Choroid plexus epithelial cell (primary cell): ENCODE data around the gene ANK3.

Experiments used
- DNase-seq: peaks from one replicate; pipeline ENCODE4 v3.0.0-alpha.2; 2010; ENCODE audit warnings: low read depth
- H3K4me3 ChIP-seq: 2 replicates; pipeline ENCODE4 v1.5.1; 2011; ENCODE audit warnings: low read depth, mild to moderate bottlenecking, control low read depth, low read length, moderate library complexity
- TF ChIP-seq, protein P1 (sequence below): conservative IDR thresholded peaks from 2 replicates; pipeline ENCODE4 v1.5.1; 2011; ENCODE audit warnings: low read depth, mild to moderate bottlenecking, control low read depth, inconsistent platforms, low read length, moderate library complexity

ANK3 gene

DNA sequence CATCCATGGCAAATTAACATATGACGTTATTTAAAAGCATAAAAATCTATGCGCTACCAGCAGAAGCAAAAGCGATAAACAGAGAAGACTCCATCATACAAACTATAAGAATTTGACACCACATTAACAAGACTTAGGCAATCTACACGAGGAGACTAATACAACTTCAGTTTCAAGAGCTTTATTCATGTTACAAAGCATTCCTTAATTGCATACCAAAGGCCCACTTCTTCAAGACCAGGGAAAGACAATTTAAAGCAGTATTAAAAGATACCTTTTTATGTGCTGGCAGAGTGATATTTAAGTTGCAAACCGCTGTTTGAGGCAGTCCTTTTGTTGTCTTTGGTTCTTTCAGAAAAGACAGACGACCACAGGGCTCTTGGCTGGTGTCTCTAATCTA is 307.3 kb downstream of the ANK3 start:
- H3K4me3 ChIP-seq = no peak overlapping the region
- TF ChIP-seq, protein P1, sequence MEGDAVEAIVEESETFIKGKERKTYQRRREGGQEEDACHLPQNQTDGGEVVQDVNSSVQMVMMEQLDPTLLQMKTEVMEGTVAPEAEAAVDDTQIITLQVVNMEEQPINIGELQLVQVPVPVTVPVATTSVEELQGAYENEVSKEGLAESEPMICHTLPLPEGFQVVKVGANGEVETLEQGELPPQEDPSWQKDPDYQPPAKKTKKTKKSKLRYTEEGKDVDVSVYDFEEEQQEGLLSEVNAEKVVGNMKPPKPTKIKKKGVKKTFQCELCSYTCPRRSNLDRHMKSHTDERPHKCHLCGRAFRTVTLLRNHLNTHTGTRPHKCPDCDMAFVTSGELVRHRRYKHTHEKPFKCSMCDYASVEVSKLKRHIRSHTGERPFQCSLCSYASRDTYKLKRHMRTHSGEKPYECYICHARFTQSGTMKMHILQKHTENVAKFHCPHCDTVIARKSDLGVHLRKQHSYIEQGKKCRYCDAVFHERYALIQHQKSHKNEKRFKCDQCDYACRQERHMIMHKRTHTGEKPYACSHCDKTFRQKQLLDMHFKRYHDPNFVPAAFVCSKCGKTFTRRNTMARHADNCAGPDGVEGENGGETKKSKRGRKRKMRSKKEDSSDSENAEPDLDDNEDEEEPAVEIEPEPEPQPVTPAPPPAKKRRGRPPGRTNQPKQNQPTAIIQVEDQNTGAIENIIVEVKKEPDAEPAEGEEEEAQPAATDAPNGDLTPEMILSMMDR = no peak
- DNase-seq = no peak

DNA sequence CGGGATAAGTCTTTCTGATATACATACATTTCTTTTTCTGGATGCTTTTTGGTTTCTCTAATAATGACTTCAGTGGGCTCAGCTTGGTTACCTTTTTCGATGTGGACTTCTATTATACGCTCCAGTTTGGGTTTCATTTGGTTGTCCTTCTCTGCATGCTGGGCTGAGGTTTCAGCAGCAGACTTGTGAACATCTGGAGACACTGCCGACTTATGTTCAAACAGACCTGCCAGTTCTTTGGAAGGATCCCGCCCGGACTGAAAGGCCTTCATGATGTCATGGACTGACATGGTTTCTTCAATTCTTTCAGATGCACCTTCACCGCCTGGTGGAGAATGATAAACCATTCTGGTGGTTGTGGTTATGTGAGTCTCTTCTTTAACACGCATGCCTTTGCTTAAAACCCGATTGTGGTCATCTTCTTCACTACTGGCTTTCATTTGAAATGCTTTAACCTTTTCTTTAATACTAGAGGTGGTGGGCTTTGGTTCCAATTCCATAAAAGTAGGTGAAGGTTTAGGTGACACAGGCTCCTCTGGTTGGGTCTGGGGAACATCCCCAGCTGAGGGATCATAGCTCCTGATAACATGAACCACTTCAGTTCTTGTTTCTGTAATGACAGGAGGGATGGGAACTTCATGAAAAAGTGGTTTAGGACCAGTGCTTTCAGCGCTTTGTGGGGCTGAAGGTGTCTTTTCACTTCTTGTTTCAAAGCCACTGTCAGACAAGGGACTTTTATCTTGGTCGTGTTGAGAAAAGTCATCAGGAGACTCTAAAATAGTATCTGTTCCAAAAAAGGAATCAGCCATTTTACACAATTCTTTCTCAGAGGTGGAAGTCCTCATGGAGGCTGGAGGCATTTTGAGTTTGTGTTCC is 315.7 kb downstream of the ANK3 start:
- TF ChIP-seq, protein P1 = no peak
- H3K4me3 ChIP-seq = no peak overlapping the region
- no peak for DNase-seq

DNA sequence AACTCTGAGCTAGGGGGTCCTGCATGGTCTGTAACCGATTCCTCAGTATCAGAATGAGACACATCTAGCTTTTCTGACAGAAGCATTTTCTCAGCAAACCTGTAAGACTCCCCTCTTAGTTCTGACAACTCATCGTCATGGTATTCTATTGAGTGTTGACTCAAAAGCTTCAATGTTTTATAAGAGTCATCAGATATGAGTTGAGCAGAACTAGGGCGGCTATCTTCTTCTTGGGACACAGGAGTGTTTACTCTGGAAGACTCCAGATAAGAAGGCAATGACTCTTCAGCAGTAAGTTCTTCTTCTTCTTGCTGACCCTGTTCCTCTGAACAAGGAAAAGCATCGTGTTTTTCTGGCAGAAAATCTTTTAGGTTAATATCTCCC is 316.3 kb downstream of the ANK3 start:
- TF ChIP-seq, protein P1 = no peak
- no peak overlapping the region for H3K4me3 ChIP-seq
- DNase-seq = peak; percentile 6

DNA sequence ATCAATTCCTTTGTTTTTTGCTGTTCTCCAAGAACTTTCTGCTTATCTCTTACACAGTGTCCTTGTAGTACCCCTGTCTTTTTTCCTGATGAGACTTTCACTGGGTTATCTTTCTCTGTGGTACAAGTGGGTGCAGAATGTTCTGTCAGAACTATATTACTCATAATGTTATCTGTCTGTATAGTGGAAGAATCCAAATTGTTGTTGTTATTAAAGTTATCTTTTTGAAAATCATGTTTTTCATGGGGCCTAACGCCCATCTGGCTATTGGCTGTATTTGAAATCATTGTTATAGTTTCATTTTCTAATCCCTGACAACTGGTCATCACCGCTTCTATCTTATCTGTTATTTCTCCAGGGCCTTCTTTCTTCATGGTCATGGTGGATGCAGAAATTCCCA is 320.4 kb downstream of the ANK3 start:
- H3K4me3 ChIP-seq = no peak overlapping the region
- TF ChIP-seq, protein P1 = no peak
- DNase-seq = no peak

DNA sequence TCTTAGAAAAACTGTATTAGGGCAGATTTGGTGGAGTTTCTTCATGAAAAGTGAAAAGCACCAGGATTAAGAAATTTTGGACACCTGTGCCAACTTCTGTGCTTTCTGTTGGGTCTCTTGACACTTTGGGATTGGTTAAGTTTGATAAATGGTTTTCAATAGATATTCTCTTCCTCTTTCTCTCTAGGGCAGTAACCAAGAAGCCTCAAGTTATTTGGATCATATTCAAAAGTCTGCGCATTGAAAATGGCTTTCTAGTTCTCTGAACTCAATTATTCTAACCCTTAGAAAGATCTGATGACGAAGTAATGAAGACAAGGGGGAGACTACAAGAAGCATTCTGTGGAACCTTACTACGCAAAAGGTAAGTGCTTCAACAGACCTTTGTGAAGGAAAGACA is 339.3 kb downstream of the ANK3 start:
- TF ChIP-seq, protein P1 = no peak
- no peak overlapping the region for H3K4me3 ChIP-seq
- DNase-seq = no peak

DNA sequence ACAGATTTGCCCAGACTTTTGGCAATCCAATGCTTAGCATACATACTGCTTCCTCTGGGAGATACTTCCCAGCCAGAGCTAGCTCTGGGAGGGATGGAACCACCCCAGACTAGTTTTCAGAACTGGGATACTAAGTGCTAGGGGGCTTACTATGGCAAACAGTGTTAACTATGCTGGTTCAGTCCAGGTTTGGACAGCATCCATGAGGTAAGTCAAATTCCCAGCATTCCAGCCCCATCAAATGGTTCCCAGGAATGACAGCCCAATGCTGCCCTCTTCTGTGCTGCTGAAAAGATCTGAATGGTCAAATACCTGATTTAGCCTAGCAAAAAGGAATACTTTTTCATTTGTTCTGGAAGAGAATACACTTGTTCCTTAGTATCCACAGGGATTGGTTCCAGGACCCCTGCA is 341.6 kb downstream of the ANK3 start:
- no peak overlapping the region for H3K4me3 ChIP-seq
- DNase-seq = peak; percentile 58
- TF ChIP-seq, protein P1 = peak; percentile 55

DNA sequence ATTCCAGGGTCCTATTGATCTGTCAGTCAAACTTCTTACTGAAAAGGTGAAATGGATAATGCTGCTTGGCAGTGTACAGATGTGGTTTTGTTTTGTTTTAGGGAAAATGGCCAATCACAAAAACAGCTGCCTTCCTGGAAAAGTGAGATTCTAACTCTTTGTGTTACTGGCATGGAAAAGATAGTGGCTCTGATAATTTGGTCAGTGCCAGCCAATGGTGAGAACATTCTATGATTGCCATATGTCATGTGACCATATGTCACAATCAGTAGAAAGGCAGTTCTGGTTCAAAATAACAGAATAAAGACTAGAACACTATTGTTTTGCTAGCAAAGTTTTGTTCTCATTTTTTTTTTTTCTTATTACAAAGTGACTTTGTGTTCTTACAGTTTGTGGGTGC is 344.1 kb downstream of the ANK3 start:
- TF ChIP-seq, protein P1 = no peak

More for the DNA sequence above, 344.1 kb downstream of the ANK3 start:
- H3K4me3 ChIP-seq = no peak overlapping the region
- DNase-seq = no peak
